GM12801 (cell line): ENCODE results near the gene CDKN1B.

Source experiments
- TF ChIP-seq, protein P1 (sequence below): IDR thresholded peaks from one replicate; pipeline ENCODE4 v1.5.1; 2011; ENCODE audit warnings: control low read depth; ENCODE audit not compliant: insufficient read length; ENCODE audit errors: extremely low read depth

Gene CDKN1B

GRCh38 chr12:12682284-12682683 lies 34.9 kb upstream of the CDKN1B start:
- TF ChIP-seq, protein P1, sequence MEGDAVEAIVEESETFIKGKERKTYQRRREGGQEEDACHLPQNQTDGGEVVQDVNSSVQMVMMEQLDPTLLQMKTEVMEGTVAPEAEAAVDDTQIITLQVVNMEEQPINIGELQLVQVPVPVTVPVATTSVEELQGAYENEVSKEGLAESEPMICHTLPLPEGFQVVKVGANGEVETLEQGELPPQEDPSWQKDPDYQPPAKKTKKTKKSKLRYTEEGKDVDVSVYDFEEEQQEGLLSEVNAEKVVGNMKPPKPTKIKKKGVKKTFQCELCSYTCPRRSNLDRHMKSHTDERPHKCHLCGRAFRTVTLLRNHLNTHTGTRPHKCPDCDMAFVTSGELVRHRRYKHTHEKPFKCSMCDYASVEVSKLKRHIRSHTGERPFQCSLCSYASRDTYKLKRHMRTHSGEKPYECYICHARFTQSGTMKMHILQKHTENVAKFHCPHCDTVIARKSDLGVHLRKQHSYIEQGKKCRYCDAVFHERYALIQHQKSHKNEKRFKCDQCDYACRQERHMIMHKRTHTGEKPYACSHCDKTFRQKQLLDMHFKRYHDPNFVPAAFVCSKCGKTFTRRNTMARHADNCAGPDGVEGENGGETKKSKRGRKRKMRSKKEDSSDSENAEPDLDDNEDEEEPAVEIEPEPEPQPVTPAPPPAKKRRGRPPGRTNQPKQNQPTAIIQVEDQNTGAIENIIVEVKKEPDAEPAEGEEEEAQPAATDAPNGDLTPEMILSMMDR: no peak

- TF ChIP-seq, protein P1: no peak
Measured at GRCh38 chr12:12683136-12683697, 34.0 kb upstream of the CDKN1B start.

- TF ChIP-seq, protein P1: no peak
Measured at GRCh38 chr12:12683725-12684124, 33.4 kb upstream of the CDKN1B start.

DNA sequence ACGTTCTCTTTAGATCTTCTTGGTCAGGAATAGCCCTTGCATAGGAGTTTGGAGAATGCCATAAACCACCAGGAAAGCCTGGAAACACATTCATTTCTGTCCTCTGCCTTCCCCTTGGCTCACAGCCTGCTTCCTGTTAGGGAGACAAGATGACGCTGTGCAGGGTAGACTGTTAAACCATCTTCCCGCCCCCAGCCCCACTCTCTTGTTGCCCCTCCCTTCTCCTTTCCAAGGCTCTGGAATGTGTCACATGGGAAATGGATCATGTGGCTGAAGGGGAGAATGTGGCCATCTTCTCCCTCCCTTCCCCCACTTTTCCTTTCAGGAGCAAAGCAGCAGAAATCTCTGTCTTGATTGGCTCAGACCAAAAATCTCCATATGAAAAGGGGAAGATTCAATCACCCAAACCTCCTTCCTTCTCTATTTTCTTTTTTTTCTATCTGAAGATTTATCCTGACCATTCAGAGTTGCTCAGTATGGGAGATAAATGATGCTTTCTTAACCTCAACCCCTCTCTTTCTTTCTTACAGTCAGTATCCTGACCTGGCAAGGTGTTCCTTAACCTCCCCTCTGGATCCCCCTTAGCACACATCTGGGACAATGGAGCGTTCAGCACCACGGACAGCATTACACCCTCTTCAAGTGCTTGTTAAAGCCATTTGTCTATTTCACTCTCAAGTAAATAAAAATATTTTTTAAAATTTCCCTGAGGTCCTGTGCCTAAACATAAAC lies 32.6 kb upstream of the CDKN1B start:
- TF ChIP-seq, protein P1: no peak

GRCh38 chr12:12685305-12685704 lies 31.9 kb upstream of the CDKN1B start:
- TF ChIP-seq, protein P1: no peak

GRCh38 chr12:12686472-12686871 lies 30.7 kb upstream of the CDKN1B start:
- TF ChIP-seq, protein P1: no peak

- TF ChIP-seq, protein P1: no peak
Measured at GRCh38 chr12:12686925-12687324, 30.2 kb upstream of the CDKN1B start.
